HL-60 (cell line): Measurements from ENCODE around the gene PSMD3.

Source experiments
- GABPA ChIP-seq: IDR thresholded peaks from 2 replicates; pipeline ENCODE4 v1.6.1; 2012; ENCODE audit warnings: low read depth
- POLR2AphosphoS5 ChIP-seq: IDR thresholded peaks from 2 replicates; pipeline ENCODE4 v1.6.1; 2012; ENCODE audit warnings: low read depth
- TF ChIP-seq, protein P1 (sequence below): IDR thresholded peaks from one replicate; pipeline ENCODE4 v1.5.1; 2011; ENCODE audit warnings: low read length, control low read depth, inconsistent platforms; ENCODE audit not compliant: insufficient read depth

DNA sequence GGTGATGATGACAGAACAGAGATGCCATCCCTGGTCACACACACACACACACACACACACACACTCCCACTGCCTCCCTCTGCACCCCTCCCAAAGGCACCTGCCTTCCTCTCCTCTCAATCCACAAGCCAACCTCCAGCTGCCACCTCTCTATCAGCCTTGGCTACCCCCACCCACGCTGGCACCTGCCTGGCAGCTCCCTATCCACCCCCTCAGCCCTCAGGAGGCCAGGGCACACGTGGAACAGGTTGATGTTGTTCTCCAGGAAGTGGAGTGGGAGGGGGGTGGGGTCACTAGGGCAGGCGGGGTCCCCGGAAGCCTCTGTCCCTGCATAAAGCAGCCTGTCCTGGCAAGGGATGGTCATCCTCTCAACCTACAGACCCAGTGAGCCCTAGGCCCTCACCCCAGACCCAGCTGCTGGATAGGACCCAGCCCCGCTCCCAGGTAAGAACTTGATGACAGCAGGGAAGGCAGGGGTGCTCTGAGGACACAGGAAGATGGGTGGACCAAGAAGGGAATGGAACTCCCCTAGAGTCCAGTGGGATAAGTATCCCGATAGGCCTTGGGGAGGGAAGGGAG lies 17.9 kb upstream of the PSMD3 start, which contains the start of gene GSDMA:
- TF ChIP-seq, protein P1, sequence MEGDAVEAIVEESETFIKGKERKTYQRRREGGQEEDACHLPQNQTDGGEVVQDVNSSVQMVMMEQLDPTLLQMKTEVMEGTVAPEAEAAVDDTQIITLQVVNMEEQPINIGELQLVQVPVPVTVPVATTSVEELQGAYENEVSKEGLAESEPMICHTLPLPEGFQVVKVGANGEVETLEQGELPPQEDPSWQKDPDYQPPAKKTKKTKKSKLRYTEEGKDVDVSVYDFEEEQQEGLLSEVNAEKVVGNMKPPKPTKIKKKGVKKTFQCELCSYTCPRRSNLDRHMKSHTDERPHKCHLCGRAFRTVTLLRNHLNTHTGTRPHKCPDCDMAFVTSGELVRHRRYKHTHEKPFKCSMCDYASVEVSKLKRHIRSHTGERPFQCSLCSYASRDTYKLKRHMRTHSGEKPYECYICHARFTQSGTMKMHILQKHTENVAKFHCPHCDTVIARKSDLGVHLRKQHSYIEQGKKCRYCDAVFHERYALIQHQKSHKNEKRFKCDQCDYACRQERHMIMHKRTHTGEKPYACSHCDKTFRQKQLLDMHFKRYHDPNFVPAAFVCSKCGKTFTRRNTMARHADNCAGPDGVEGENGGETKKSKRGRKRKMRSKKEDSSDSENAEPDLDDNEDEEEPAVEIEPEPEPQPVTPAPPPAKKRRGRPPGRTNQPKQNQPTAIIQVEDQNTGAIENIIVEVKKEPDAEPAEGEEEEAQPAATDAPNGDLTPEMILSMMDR: no peak
- TF ChIP-seq GABPA (no peak), POLR2AphosphoS5 (no peak)
